HEK293 (cell line): Measurements from ENCODE around the gene POLR3E.

ENCODE experiments used
- GLIS1 ChIP-seq: fragments of 450-650 bp; formaldehyde crosslinking; IDR thresholded peaks from 2 replicates; pipeline ENCODE4 v1.5.1; 2016; ENCODE audit warnings: missing biosample characterization, missing genetic modification characterization
- GLIS2 ChIP-seq: fragments of 450-650 bp; formaldehyde crosslinking; IDR thresholded peaks from 2 replicates; pipeline ENCODE4 v1.5.1; 2016; ENCODE audit warnings: missing biosample characterization, missing genetic modification characterization
- PRDM4 ChIP-seq: fragments of 450-650 bp; formaldehyde crosslinking; IDR thresholded peaks from 2 replicates; pipeline ENCODE4 v1.5.1; 2017; ENCODE audit warnings: missing biosample characterization, missing genetic modification characterization
- YY2 ChIP-seq: fragments of 450-650 bp; formaldehyde crosslinking; IDR thresholded peaks from 2 replicates; pipeline ENCODE4 v1.5.1; 2016; ENCODE audit warnings: missing biosample characterization, missing genetic modification characterization
- ZBTB20 ChIP-seq: fragments of 450-650 bp; formaldehyde crosslinking; IDR thresholded peaks from 2 replicates; pipeline ENCODE4 v1.5.1; 2016; ENCODE audit warnings: missing biosample characterization, missing genetic modification characterization
- ZBTB6 ChIP-seq: fragments of 450-650 bp; formaldehyde crosslinking; IDR thresholded peaks from 2 replicates; pipeline ENCODE4 v1.5.1; 2017; ENCODE audit warnings: missing biosample characterization, missing genetic modification characterization
- ZFP37 ChIP-seq: fragments of 450-650 bp; formaldehyde crosslinking; IDR thresholded peaks from 2 replicates; pipeline ENCODE4 v1.5.1; 2016; ENCODE audit warnings: missing biosample characterization, missing genetic modification characterization
- ZNF10 ChIP-seq: fragments of 450-650 bp; formaldehyde crosslinking; IDR thresholded peaks from 2 replicates; pipeline ENCODE4 v1.5.1; 2017; ENCODE audit warnings: missing biosample characterization, missing genetic modification characterization
- ZNF23 ChIP-seq: fragments of 450-650 bp; formaldehyde crosslinking; IDR thresholded peaks from 2 replicates; pipeline ENCODE4 v1.5.1; 2016; ENCODE audit warnings: missing biosample characterization, missing genetic modification characterization, borderline replicate concordance
- ZNF24 ChIP-seq: fragments of 450-650 bp; formaldehyde crosslinking; IDR thresholded peaks from 2 replicates; pipeline ENCODE4 v1.5.1; 2016; ENCODE audit warnings: missing biosample characterization, missing genetic modification characterization
- ZNF26 ChIP-seq: fragments of 450-650 bp; formaldehyde crosslinking; IDR thresholded peaks from 2 replicates; pipeline ENCODE4 v1.5.1; 2016; ENCODE audit warnings: missing biosample characterization, missing genetic modification characterization
- ZNF280D ChIP-seq: fragments of 450-650 bp; formaldehyde crosslinking; IDR thresholded peaks from 2 replicates; pipeline ENCODE4 v1.5.1; 2016; ENCODE audit warnings: missing biosample characterization, missing genetic modification characterization
- ZNF292 ChIP-seq: fragments of 450-650 bp; formaldehyde crosslinking; IDR thresholded peaks from 2 replicates; pipeline ENCODE4 v1.5.1; 2016; ENCODE audit warnings: low read depth, missing biosample characterization, missing genetic modification characterization, borderline replicate concordance
- ZNF302 ChIP-seq: fragments of 450-650 bp; formaldehyde crosslinking; IDR thresholded peaks from 2 replicates; pipeline ENCODE4 v1.5.1; 2016; ENCODE audit warnings: missing biosample characterization, missing genetic modification characterization, low read depth
- ZNF324 ChIP-seq: fragments of 450-650 bp; formaldehyde crosslinking; IDR thresholded peaks from 2 replicates; pipeline ENCODE4 v1.5.1; 2016; ENCODE audit warnings: missing biosample characterization, missing genetic modification characterization
- ZNF394 ChIP-seq: fragments of 450-650 bp; formaldehyde crosslinking; IDR thresholded peaks from 2 replicates; pipeline ENCODE4 v1.5.1; 2016; ENCODE audit warnings: missing biosample characterization, missing genetic modification characterization, mild to moderate bottlenecking, moderate library complexity, borderline replicate concordance
- ZNF423 ChIP-seq: fragments of 450-650 bp; formaldehyde crosslinking; IDR thresholded peaks from 2 replicates; pipeline ENCODE4 v1.5.1; 2016; ENCODE audit warnings: missing biosample characterization, missing genetic modification characterization
- ZNF433 ChIP-seq: fragments of 450-650 bp; formaldehyde crosslinking; IDR thresholded peaks from 2 replicates; pipeline ENCODE4 v1.5.1; 2016; ENCODE audit warnings: missing biosample characterization, missing genetic modification characterization, low read depth
- ZNF544 ChIP-seq: fragments of 450-650 bp; formaldehyde crosslinking; IDR thresholded peaks from 2 replicates; pipeline ENCODE4 v1.5.0; 2017; ENCODE audit warnings: missing biosample characterization, missing genetic modification characterization
- ZNF555 ChIP-seq: fragments of 450-650 bp; formaldehyde crosslinking; conservative IDR thresholded peaks from 2 replicates; pipeline ENCODE4 v1.5.1; 2017; ENCODE audit warnings: missing biosample characterization, mild to moderate bottlenecking, missing genetic modification characterization, inconsistent platforms
- ZNF558 ChIP-seq: fragments of 450-650 bp; formaldehyde crosslinking; IDR thresholded peaks from 2 replicates; pipeline ENCODE4 v1.5.1; 2016; ENCODE audit warnings: missing biosample characterization, missing genetic modification characterization
- ZNF561 ChIP-seq: fragments of 450-650 bp; IDR thresholded peaks from 2 replicates; pipeline ENCODE4 v1.5.1; 2018; ENCODE audit warnings: missing biosample characterization, missing genetic modification characterization, borderline replicate concordance
- ZNF585B ChIP-seq: fragments of 450-650 bp; formaldehyde crosslinking; IDR thresholded peaks from 2 replicates; pipeline ENCODE4 v1.5.1; 2016; ENCODE audit warnings: missing biosample characterization, missing genetic modification characterization
- ZNF626 ChIP-seq: fragments of 450-650 bp; sonication (Bioruptor Pico); formaldehyde crosslinking; IDR thresholded peaks from 2 replicates; pipeline ENCODE4 v1.5.1; 2018; ENCODE audit warnings: missing biosample characterization, missing genetic modification characterization, inconsistent platforms
- ZNF658 ChIP-seq: fragments of 450-650 bp; formaldehyde crosslinking; IDR thresholded peaks from 2 replicates; pipeline ENCODE4; 2016; ENCODE audit warnings: missing biosample characterization, missing genetic modification characterization
- ZNF664 ChIP-seq: fragments of 450-650 bp; formaldehyde crosslinking; IDR thresholded peaks from 2 replicates; pipeline ENCODE4 v1.5.1; 2016; ENCODE audit warnings: missing biosample characterization, missing genetic modification characterization
- ZNF701 ChIP-seq: fragments of 450-650 bp; formaldehyde crosslinking; IDR thresholded peaks from 2 replicates; pipeline ENCODE4 v1.5.1; 2016; ENCODE audit warnings: missing biosample characterization, missing genetic modification characterization
- ZNF830 ChIP-seq: fragments of 450-650 bp; IDR thresholded peaks from 2 replicates; pipeline ENCODE4 v1.5.0; 2018; ENCODE audit warnings: missing biosample characterization, missing genetic modification characterization, low read depth, mild to moderate bottlenecking, moderate library complexity
- ZNF837 ChIP-seq: fragments of 450-650 bp; formaldehyde crosslinking; IDR thresholded peaks from 2 replicates; pipeline ENCODE4 v1.5.1; 2016; ENCODE audit warnings: missing biosample characterization, missing genetic modification characterization
- ZSCAN16 ChIP-seq: fragments of 450-650 bp; formaldehyde crosslinking; IDR thresholded peaks from 2 replicates; pipeline ENCODE4 v1.5.1; 2016; ENCODE audit warnings: missing biosample characterization, missing genetic modification characterization
- TF ChIP-seq, protein P1 (sequence below): fragments of 450-650 bp; formaldehyde crosslinking; IDR thresholded peaks from 2 replicates; pipeline ENCODE4 v1.5.1; 2016; ENCODE audit warnings: missing biosample characterization, missing genetic modification characterization

Gene POLR3E

DNA sequence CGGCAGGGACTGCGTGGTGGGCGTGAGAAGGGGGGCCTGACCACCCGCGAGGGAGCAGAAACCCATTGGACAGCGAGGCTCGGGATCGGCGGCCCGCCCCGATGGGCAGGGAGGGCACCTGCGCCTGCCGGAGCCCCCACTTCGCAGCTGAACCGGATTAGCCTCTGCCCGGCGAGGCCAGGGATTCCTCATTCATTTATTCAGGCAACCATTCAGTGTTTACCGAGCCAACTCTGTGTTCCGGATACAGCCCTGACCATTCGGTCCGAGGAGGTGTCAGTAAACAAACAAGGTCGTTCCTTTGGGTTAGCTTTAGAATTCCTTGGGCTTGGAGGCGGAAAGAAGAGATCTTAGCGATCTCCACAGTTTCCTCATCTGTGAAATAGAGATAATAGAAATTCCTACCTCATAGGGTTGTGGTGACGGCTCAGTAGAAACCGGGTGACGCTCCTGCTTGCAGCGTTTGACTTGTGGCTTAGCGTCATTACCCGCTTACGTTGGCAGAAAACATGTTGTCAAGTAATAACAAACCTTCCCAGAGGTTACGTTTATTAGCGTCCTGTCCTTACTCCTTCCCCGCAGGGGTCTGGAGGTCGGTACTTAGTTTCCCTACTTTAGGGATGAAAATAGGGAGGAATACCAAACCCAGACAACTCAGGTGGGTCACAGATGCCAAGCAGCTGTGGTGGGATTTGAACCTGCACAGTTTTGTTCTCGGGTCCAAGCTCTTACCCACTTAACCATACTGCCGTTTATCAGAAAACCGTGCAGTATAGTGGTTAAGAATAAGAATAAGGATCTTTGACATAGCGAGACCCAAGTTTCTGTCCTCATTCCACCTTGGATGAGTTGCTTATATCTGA lies 893 bp downstream of the POLR3E start (continued):
- no peak for TF ChIP-seq ZBTB6
- TF ChIP-seq ZNF701 (tag by site-specific recombination), result no peak
- no peak for TF ChIP-seq ZNF664 (tag by site-specific recombination)
- TF ChIP-seq, protein P1, sequence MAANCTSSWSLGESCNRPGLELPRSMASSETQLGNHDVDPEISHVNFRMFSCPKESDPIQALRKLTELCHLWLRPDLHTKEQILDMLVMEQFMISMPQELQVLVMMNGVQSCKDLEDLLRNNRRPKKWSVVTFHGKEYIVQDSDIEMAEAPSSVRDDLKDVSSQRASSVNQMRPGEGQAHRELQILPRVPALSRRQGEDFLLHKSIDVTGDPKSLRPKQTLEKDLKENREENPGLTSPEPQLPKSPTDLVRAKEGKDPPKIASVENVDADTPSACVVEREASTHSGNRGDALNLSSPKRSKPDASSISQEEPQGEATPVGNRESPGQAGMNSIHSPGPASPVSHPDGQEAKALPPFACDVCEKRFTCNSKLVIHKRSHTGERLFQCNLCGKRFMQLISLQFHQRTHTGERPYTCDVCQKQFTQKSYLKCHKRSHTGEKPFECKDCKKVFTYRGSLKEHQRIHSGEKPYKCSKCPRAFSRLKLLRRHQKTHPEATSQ, result peak; percentile 82; the same call in 1 of the 2 replicates
- TF ChIP-seq ZNF423 (tag by site-specific recombination), result no peak
- peak; percentile 37; the same call in 1 of the 2 replicates for TF ChIP-seq ZBTB20
- TF ChIP-seq ZNF658 (tag by site-specific recombination), result no peak
- TF ChIP-seq ZNF544 (tag by site-specific recombination), result no peak
- peak; percentile 24; the same call in 1 of the 2 replicates for TF ChIP-seq ZNF24
- peak; percentile 45; the same call in 1 of the 2 replicates for TF ChIP-seq ZNF394 (tag by site-specific recombination)
- no peak; the same call in 1 of the 2 replicates for TF ChIP-seq GLIS2 (tag by site-specific recombination)
- no peak for TF ChIP-seq YY2 (tag by site-specific recombination)
- TF ChIP-seq ZNF433 (tag by site-specific recombination), result no peak
- no peak for TF ChIP-seq ZNF302 (tag by site-specific recombination)
- TF ChIP-seq ZNF830 (tag by site-specific recombination), result no peak
- no peak; the same call in 1 of the 2 replicates for TF ChIP-seq GLIS1 (tag by site-specific recombination)
- TF ChIP-seq ZNF23, result no peak
- peak; percentile 16; the same call in 1 of the 2 replicates for TF ChIP-seq ZSCAN16 (tag by site-specific recombination)
- TF ChIP-seq PRDM4 (tag by site-specific recombination), result 0 out of 2 replicates have a peak, but pooled peaks have one; percentile 38
- no peak for TF ChIP-seq ZNF26 (tag by site-specific recombination)
- TF ChIP-seq ZNF585B (tag by site-specific recombination), result no peak
- peak; percentile 66 for TF ChIP-seq ZNF837 (tag by site-specific recombination)
- TF ChIP-seq ZNF626 (tag by site-specific recombination), result no peak; the same call in 1 of the 2 replicates
- TF ChIP-seq ZNF558 (tag by site-specific recombination), result peak; percentile 80; the same call in 1 of the 2 replicates
- TF ChIP-seq ZNF10 (tag by site-specific recombination), result peak; percentile 30; the same call in 1 of the 2 replicates
- TF ChIP-seq ZNF324 (tag by site-specific recombination), result no peak
- TF ChIP-seq ZNF292 (tag by site-specific recombination), result no peak
- TF ChIP-seq ZNF561 (tag by site-specific recombination), result peak; percentile 90
- no peak for TF ChIP-seq ZNF280D (tag by site-specific recombination)
- no peak for TF ChIP-seq ZFP37
- no peak for TF ChIP-seq ZNF555 (tag by site-specific recombination)
